Erythroblast (primary cell): ENCODE data around the gene GPHB5.

ENCODE experiments used
- GATA1 ChIP-seq: IDR thresholded peaks from 2 replicates; pipeline ENCODE4 v1.6.1; 2011; ENCODE audit warnings: low read depth, mild to moderate bottlenecking, control low read depth, low read length, moderate library complexity
- POLR2A ChIP-seq: IDR thresholded peaks from 2 replicates; pipeline ENCODE4 v1.6.1; 2011; ENCODE audit warnings: mild to moderate bottlenecking, low read length

GRCh38 chr14:63276492-63277342, 42.0 kb downstream of the GPHB5 start:
- TF ChIP-seq POLR2A = no peak
- TF ChIP-seq GATA1 = no peak
